Measurements from ENCODE around the gene PICALM. TPM values are rescaled to one million over a fixed set of nuclear protein-coding genes. Genes with fewer than 3 reads are reported as not detected.

PICALM gene
- total and polyA plus RNA-seq, 9 of the 15 experiments (the other 6 are each of a cell fraction or from before 2014, with no cell fraction given) = 41.3 to 990 (median 309) TPM

- TF ChIP-seq CREM (IDR thresholded peaks at IDR 0.05; ENCODE audit: low read depth) = 0 out of 2 replicates have a peak, but pooled peaks have one; percentile 4
- no peak for TF ChIP-seq COPS2 (conservative IDR thresholded peaks at IDR 0.05)
- peak; percentile 63 for TF ChIP-seq CHD1 (IDR thresholded peaks at IDR 0.05; ENCODE audit: low read length)
- TF ChIP-seq ZNF764 (CRISPR knock-in tag; IDR thresholded peaks at IDR 0.05; ENCODE audit: low read depth) = no peak
- TF ChIP-seq NCOA4 (IDR thresholded peaks at IDR 0.05; ENCODE audit: partially characterized antibody) = peak; percentile 13
- 0 out of 2 replicates have a peak, but pooled peaks have one; percentile 42 for TF ChIP-seq HDAC2 (IDR thresholded peaks at IDR 0.05)
- no peak for TF ChIP-seq CGGBP1 (CRISPR knock-in tag; IDR thresholded peaks at IDR 0.05)
Measured at GRCh38 chr11:86068138-86068871, 579 bp downstream of the PICALM start (continued).

GRCh38 chr11:86067851-86068137 lies 1.1 kb downstream of the PICALM start:
- peak; percentile 1 for ATAC-seq
- H3K79me2 ChIP-seq (ENCODE audit: control insufficient read depth, insufficient read depth, low read length) = peaks cover 61% of the 10 kb centered on the region
- H3K9me1 ChIP-seq (ENCODE audit: control insufficient read depth, insufficient read depth, low read length) = no peaks in the 10 kb centered on the region
- in situ Hi-C loops (cut with MboI) (no loop called here), intact Hi-C loops (cut with micrococcal nuclease) (loop anchor here (2.0 to 5.0 kb wide), 2 partner anchors 67 to 405 kb away; no protein-coding TSS in a partner anchor)
- no peaks in the 10 kb centered on the region for H3K27me3 ChIP-seq (ENCODE audit: control insufficient read depth in 2 of 2, insufficient read depth in 2 of 2, low read length in 2 of 2)
- no peak for FAIRE-seq
- peak overlapping the region; percentile 91 to 96 for H3K9ac ChIP-seq (ENCODE audit: insufficient read depth in 1 of 2, low read depth in 2 of 2, low read length in 2 of 2)
- peaks cover 3 to 32% of the 10 kb centered on the region in 2 experiments; a peak in 3 of 5 replicates for H3K4me1 ChIP-seq (replicated peaks in 1 of 2; ENCODE audit: control insufficient read depth in 2 of 2, insufficient read depth in 2 of 2, low read length in 2 of 2)
- H2AFZ ChIP-seq (ENCODE audit: low read depth, low read length) = no peak overlapping the region
- no peaks in the 10 kb centered on the region for H3K9me3 ChIP-seq (replicated peaks; ENCODE audit: control insufficient read depth, insufficient read depth, low read depth, low read length)
- WGBS (ENCODE audit: insufficient coverage, low coverage, missing lambda C conversion rate) = 0% methylated on average over 5 of the region's 5 CpGs
- H3K4me3 ChIP-seq = peak overlapping the region; percentile 64
- peak overlapping the region; percentile 90 for H3K27ac ChIP-seq (ENCODE audit: extremely low read depth, low read depth, low read length)
- peaks cover 6% of the 10 kb centered on the region; the same call in 1 of the 2 replicates for H4K20me1 ChIP-seq (replicated peaks; ENCODE audit: control insufficient read depth, insufficient read depth, low read length)
- POLR2A ChIA-PET = interaction anchor here (0.5 to 2.2 kb wide), 11 partner anchors 9 to 179 kb away, joined by 3 to 12 read pairs (median 4); no protein-coding TSS in a partner anchor
- peak overlapping the region; percentile 94 for H3K4me2 ChIP-seq (ENCODE audit: insufficient read depth, low read length)
- CTCF ChIA-PET (ENCODE audit: low intra/inter-chr PET ratio) = interaction anchor here (0.6 to 1.1 kb wide), 2 partner anchors 145 to 151 kb away, joined by 4 read pairs; no protein-coding TSS in a partner anchor
- peaks cover 10% of the 10 kb centered on the region; the same call in 1 of the 3 replicates for H3K36me3 ChIP-seq (ENCODE audit: control insufficient read depth, insufficient read depth, low read length)
- no TSS peak for BruUV-seq (replicated peaks)
- DNase-seq (ENCODE audit: extremely low read depth in 1 of 4, low spot score in 3 of 4) = no peak
- TF ChIP-seq RBBP5 (IDR thresholded peaks at IDR 0.05; ENCODE audit: borderline replicate concordance, insufficient read depth, low read length, poor library complexity, severe bottlenecking) (peak; percentile 41), JUN (IDR thresholded peaks at IDR 0.05; ENCODE audit: borderline replicate concordance, low read depth, low read length) (no peak), JUN (CRISPR knock-in tag; IDR thresholded peaks at IDR 0.05; ENCODE audit: borderline replicate concordance) (no peak), ZNF79 (CRISPR knock-in tag; IDR thresholded peaks at IDR 0.05; ENCODE audit: low read depth) (no peak), MIER1 (IDR thresholded peaks at IDR 0.05; ENCODE audit: low read depth) (no peak), ZC3H8 (IDR thresholded peaks at IDR 0.05) (no peak), SP1 (CRISPR knock-in tag; IDR thresholded peaks at IDR 0.05) (0 out of 2 replicates have a peak, but pooled peaks have one; percentile 21), BCLAF1 (IDR thresholded peaks at IDR 0.05; ENCODE audit: borderline replicate concordance in 1 of 2, control insufficient read depth in 1 of 2, low read depth in 2 of 2, low read length in 1 of 2) (no peak), USF1 (CRISPR knock-in tag; IDR thresholded peaks at IDR 0.05) (no peak)

Data from K562 (cell line).